ENCODE results near the gene SLC17A5.

DNA sequence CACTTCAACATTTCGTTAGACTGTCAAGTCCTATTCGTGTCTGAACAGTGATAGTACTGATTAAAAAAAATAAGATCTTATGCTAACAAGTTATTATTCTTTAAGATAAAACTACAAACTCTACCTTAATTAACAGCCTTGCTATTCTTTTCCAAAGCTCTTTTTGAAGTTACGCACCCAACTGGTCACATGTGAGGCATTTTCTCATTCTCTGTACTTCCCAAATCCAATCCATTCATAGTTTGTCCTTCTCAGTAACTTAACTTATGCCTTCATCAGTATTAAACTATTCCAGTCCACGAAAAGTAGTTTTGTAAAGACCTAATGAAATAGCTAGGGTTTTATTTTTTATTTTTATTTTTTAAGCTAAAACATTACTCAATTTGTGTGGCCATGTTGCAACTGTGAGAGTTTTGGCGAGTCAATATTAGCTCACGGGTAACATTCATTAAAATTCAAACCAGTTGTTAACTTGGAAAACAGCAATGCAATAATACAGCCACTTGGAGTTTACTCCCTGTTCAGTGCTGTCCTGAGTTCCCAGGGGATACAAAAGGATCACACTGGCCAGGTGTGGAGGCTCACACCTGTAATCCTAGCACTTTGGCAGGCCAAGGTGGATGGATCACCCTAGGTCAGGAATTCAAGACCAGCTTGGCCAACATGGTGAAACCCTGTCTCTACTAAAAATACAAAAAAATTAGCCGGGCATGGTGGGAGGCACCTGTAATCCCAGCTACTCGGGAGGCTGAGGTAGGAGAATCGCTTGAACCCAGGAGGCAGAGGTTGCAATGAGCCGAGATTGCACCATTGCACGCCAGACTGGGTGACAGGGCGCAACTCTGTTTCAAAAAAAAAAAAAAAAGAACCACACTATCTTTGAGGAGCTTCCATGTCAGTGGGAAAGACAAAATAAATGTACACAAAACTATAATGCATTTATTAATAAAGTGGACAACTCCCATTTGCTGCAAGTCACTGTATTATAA lies 105.0 kb downstream of the SLC17A5 start:
- TF ChIP-seq CTCF (IDR thresholded peaks at IDR 0.05) (no peak), POLR2A (IDR thresholded peaks at IDR 0.05) (no peak), EP300 (IDR thresholded peaks at IDR 0.05) (no peak)
